NCI-H128 (cell line): ENCODE results near the gene TRHDE.

Experiments
- DNase-seq: peaks from one replicate; lab custom pipeline; 2025; ENCODE audit not compliant: unreplicated experiment; lab: John Stamatoyannopoulos, UW

The TRHDE gene

GRCh38 chr12:72432037-72432604 is 160.0 kb downstream of the TRHDE start:
- no peak for DNase-seq

GRCh38 chr12:72433298-72433697 is 161.1 kb downstream of the TRHDE start:
- no peak for DNase-seq

GRCh38 chr12:72434999-72435398 is 162.8 kb downstream of the TRHDE start:
- no peak for DNase-seq

GRCh38 chr12:72442217-72442616 is 170.0 kb downstream of the TRHDE start:
- DNase-seq = no peak

- DNase-seq = no peak
Observed at GRCh38 chr12:72444125-72444524, 172.0 kb downstream of the TRHDE start.

GRCh38 chr12:72444566-72444965 is 172.4 kb downstream of the TRHDE start:
- no peak for DNase-seq

- no peak for DNase-seq
Observed at GRCh38 chr12:72448089-72448488, 175.9 kb downstream of the TRHDE start.

- DNase-seq = no peak
Observed at GRCh38 chr12:72448805-72449204, 176.6 kb downstream of the TRHDE start.

GRCh38 chr12:72453066-72453465 is 180.9 kb downstream of the TRHDE start:
- no peak for DNase-seq

- no peak for DNase-seq
Observed at GRCh38 chr12:72453550-72453949, 181.4 kb downstream of the TRHDE start.

- no peak for DNase-seq
Observed at GRCh38 chr12:72464471-72464870, 192.3 kb downstream of the TRHDE start.

GRCh38 chr12:72465155-72465554 is 193.0 kb downstream of the TRHDE start:
- DNase-seq = no peak

GRCh38 chr12:72465940-72466630 is 193.9 kb downstream of the TRHDE start:
- no peak for DNase-seq

- DNase-seq = no peak
Observed at GRCh38 chr12:72467985-72468384, 195.8 kb downstream of the TRHDE start.

- no peak for DNase-seq
Observed at GRCh38 chr12:72468505-72468904, 196.3 kb downstream of the TRHDE start.

- no peak for DNase-seq
Observed at GRCh38 chr12:72471806-72472205, 199.6 kb downstream of the TRHDE start.

- no peak for DNase-seq
Observed at GRCh38 chr12:72472350-72472749, 200.2 kb downstream of the TRHDE start.

- no peak for DNase-seq
Observed at GRCh38 chr12:72476301-72476700, 204.1 kb downstream of the TRHDE start.

- DNase-seq = no peak
Observed at GRCh38 chr12:72485017-72485701, 213.0 kb downstream of the TRHDE start.

GRCh38 chr12:72491426-72491825 is 219.3 kb downstream of the TRHDE start:
- DNase-seq = no peak

GRCh38 chr12:72493407-72493806 is 221.2 kb downstream of the TRHDE start:
- DNase-seq = no peak

GRCh38 chr12:72498354-72498753 is 226.2 kb downstream of the TRHDE start:
- DNase-seq = no peak
